Nephron (organoid): ENCODE data around the gene DISP3.

ENCODE experiments used
- H3K27ac Mint-ChIP-seq, 3 experiments: 2 replicates each; pipeline ENCODE4 v1.8.0; 2020; ENCODE audit warnings: mixed read lengths in 3 of 3, mild to moderate bottlenecking in 2 of 3, moderate library complexity in 1 of 3
- H3K27me3 Mint-ChIP-seq: 2 replicates; pipeline ENCODE4 v1.8.0; 2021; ENCODE audit warnings: low read depth, mild to moderate bottlenecking, moderate library complexity, mixed read lengths
- H3K36me3 Mint-ChIP-seq: 2 replicates; pipeline ENCODE4 v1.8.0; 2020; ENCODE audit warnings: low read depth, mixed read lengths
- H3K4me1 Mint-ChIP-seq: 2 replicates; pipeline ENCODE4 v1.8.0; 2020; ENCODE audit warnings: mixed read lengths
- H3K4me3 Mint-ChIP-seq, 3 experiments: 2 replicates each; pipeline ENCODE4 v1.8.0; 2020; ENCODE audit warnings: mild to moderate bottlenecking in 3 of 3, mixed read lengths in 3 of 3, moderate library complexity in 2 of 3
- H3K9me3 Mint-ChIP-seq: 2 replicates; pipeline ENCODE4 v1.8.0; 2020; ENCODE audit warnings: mixed read lengths
- CTCF ChIP-seq, 3 experiments: fragments of 200-600 bp; sonication (generic); IDR thresholded peaks; one replicate each; pipeline ENCODE4 v1.5.0; 2021; ENCODE audit warnings: antibody characterized with exemption in 3 of 3; ENCODE audit not compliant: unreplicated experiment in 3 of 3

The DISP3 gene

GRCh38 chr1:11453742-11454491 is 25.0 kb upstream of the DISP3 start:
- no peak overlapping the region for H3K27ac Mint-ChIP-seq
- H3K9me3 Mint-ChIP-seq = no peaks in the 10 kb centered on the region
- no peak overlapping the region for H3K4me3 Mint-ChIP-seq
- no peak for TF ChIP-seq CTCF (IDR thresholded peaks at IDR 0.05; ENCODE audit: unreplicated experiment in 3 of 3)
- H3K36me3 Mint-ChIP-seq = no peaks in the 10 kb centered on the region
- no peaks in the 10 kb centered on the region for H3K4me1 Mint-ChIP-seq
- H3K27me3 Mint-ChIP-seq = peaks cover 69% of the 10 kb centered on the region

GRCh38 chr1:11455967-11456570 is 22.9 kb upstream of the DISP3 start:
- Mint-ChIP-seq H3K27ac (no peak overlapping the region), H3K9me3 (no peaks in the 10 kb centered on the region), H3K36me3 (no peaks in the 10 kb centered on the region), H3K4me1 (no peaks in the 10 kb centered on the region), H3K4me3 (no peak overlapping the region), H3K27me3 (peaks cover 82% of the 10 kb centered on the region)
- no peak for TF ChIP-seq CTCF (IDR thresholded peaks at IDR 0.05; ENCODE audit: unreplicated experiment in 3 of 3)

DNA sequence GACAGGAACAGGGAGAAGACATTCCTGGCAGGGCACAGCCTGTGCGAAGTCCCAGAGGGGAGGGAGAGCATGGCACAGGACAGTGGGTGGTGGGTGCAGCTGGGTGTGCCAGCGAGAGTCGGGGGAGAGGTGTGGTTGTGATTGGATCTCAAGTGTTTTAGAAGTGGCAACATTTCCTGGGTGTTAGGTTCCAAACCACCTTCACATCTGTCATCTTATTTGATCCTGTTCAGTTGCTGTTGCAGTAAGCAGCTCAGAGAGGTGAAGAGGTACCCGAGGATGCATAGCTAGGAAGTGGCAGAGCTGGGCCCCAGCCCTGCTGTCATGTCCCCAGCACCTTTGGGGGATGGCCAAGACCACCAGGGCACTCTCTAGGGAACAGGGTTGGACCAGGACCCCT is 22.0 kb upstream of the DISP3 start:
- H3K4me3 Mint-ChIP-seq = no peak overlapping the region
- H3K27ac Mint-ChIP-seq = no peak overlapping the region

DNA sequence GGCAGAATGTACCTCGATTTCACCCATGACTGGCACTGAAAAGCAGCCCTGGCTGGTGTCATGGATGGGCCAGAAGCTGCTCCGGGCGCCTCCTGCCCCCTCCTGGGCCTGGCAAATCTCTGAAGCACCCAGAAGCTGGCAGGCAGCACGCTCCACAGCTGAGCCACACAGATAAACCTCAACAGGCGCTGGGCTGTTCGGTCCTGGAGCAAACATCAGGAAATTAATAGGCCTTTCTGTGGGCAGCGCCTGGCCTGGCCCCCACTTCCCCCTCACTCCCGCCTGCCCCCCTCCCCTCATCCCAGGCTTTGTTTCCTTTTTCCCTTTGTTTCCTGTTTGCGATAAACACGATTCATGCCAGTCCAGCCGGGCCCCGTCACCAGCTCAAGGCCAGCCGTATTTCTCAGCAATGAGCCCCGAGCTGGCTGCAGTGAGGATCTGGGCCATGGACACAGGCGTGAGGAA is 20.1 kb upstream of the DISP3 start:
- Mint-ChIP-seq H3K27ac (no peak overlapping the region), H3K36me3 (no peaks in the 10 kb centered on the region), H3K27me3 (peaks cover 79% of the 10 kb centered on the region), H3K4me1 (no peaks in the 10 kb centered on the region), H3K4me3 (no peak overlapping the region), H3K9me3 (peaks cover 2% of the 10 kb centered on the region)
- TF ChIP-seq CTCF (IDR thresholded peaks at IDR 0.05; ENCODE audit: unreplicated experiment in 3 of 3) = no peak

More for the DNA sequence above, 22.0 kb upstream of the DISP3 start:
- no peak for TF ChIP-seq CTCF (IDR thresholded peaks at IDR 0.05; ENCODE audit: unreplicated experiment in 3 of 3)
- no peaks in the 10 kb centered on the region for H3K36me3 Mint-ChIP-seq
- peaks cover 78% of the 10 kb centered on the region for H3K27me3 Mint-ChIP-seq
- H3K4me1 Mint-ChIP-seq = no peaks in the 10 kb centered on the region
- H3K9me3 Mint-ChIP-seq = no peaks in the 10 kb centered on the region

DNA sequence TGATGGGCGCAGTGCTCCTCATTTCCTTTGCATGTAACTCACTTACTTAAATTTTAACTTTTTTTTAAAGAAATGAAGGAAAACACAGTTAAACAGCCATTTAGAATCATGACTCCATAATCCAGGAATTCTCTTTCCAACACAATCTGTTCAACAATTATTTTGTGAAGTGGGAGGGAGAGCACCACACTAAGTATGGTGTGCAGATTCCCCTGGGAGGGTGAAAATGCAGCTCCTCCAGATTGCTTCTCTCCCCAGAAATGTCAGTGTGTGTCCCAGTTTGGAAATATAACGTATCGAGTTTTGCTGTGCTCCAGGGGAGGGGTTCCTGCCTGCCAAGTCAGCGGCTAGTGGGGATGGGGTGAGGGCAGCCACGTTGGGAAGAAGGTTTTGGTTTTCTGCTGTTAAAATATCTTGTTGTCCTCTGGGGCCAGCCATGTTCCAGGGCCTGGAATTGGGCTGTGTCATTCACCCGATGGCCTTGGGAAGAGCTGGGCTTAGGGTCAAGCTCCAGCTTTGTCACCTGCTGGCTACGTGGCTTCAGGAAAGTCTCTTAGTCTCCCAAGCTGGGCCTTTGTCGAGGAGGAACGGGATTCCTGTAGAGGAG is 17.3 kb upstream of the DISP3 start:
- Mint-ChIP-seq H3K9me3 (peaks cover 2% of the 10 kb centered on the region), H3K4me3 (no peak overlapping the region), H3K36me3 (no peaks in the 10 kb centered on the region), H3K4me1 (no peaks in the 10 kb centered on the region), H3K27me3 (peaks cover 73% of the 10 kb centered on the region), H3K27ac (peak overlapping the region in 1 of 3 experiments; percentile 19)
- TF ChIP-seq CTCF (IDR thresholded peaks at IDR 0.05; ENCODE audit: unreplicated experiment in 3 of 3) = no peak
